LNCaP clone FGC (cell line): Measurements from ENCODE around the gene PRCC.

Source experiments
- DNase-seq: peaks from one replicate; pipeline ENCODE4 v3.0.0-alpha.2; 2011; ENCODE audit warnings: low read depth
- H3K4me3 ChIP-seq: 2 replicates; pipeline ENCODE4 v1.5.1; 2011; ENCODE audit warnings: mild to moderate bottlenecking, low read depth, low read length, control low read depth
- TF ChIP-seq, protein P1 (sequence below): IDR thresholded peaks from 2 replicates; pipeline ENCODE4 v1.5.1; 2012; ENCODE audit warnings: mild to moderate bottlenecking; ENCODE audit not compliant: control insufficient read depth, insufficient read depth; ENCODE audit errors: extremely low read depth

The PRCC gene

GRCh38 chr1:156766298-156767100, 836 bp upstream of the PRCC start:
- TF ChIP-seq, protein P1, sequence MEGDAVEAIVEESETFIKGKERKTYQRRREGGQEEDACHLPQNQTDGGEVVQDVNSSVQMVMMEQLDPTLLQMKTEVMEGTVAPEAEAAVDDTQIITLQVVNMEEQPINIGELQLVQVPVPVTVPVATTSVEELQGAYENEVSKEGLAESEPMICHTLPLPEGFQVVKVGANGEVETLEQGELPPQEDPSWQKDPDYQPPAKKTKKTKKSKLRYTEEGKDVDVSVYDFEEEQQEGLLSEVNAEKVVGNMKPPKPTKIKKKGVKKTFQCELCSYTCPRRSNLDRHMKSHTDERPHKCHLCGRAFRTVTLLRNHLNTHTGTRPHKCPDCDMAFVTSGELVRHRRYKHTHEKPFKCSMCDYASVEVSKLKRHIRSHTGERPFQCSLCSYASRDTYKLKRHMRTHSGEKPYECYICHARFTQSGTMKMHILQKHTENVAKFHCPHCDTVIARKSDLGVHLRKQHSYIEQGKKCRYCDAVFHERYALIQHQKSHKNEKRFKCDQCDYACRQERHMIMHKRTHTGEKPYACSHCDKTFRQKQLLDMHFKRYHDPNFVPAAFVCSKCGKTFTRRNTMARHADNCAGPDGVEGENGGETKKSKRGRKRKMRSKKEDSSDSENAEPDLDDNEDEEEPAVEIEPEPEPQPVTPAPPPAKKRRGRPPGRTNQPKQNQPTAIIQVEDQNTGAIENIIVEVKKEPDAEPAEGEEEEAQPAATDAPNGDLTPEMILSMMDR = 0 out of 2 replicates have a peak, but pooled peaks have one; percentile 13
- DNase-seq = no peak
- H3K4me3 ChIP-seq = peak overlapping the region; percentile 94

GRCh38 chr1:156767879-156768604, 707 bp downstream of the PRCC start:
- TF ChIP-seq, protein P1 = no peak
- peak overlapping the region; percentile 94 for H3K4me3 ChIP-seq
- DNase-seq = no peak

- TF ChIP-seq, protein P1 = no peak
- DNase-seq = no peak
- H3K4me3 ChIP-seq = peak overlapping the region; percentile 94
Observed at GRCh38 chr1:156768610-156769295, 1.4 kb downstream of the PRCC start.

DNA sequence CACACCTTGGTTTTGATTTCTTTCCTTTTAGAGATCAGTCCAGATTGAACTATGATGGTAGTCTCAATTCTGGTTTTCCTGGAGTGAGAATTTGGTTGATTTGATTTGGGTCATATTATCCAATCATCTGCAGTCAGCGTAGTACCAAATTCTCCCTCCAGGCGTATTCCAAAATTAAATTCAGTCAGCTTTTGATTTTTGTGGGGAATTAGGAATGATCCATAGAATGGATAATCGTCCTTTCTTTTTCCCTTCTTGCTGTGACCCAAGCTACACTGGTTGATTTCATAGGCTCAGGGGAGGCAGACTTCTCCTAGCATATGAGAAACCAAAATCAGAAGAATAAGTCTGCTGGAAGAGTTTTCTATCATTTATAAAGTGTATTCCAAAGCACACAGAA, 4.9 kb downstream of the PRCC start:
- TF ChIP-seq, protein P1 = no peak
- no peak overlapping the region for H3K4me3 ChIP-seq
- no peak for DNase-seq

DNA sequence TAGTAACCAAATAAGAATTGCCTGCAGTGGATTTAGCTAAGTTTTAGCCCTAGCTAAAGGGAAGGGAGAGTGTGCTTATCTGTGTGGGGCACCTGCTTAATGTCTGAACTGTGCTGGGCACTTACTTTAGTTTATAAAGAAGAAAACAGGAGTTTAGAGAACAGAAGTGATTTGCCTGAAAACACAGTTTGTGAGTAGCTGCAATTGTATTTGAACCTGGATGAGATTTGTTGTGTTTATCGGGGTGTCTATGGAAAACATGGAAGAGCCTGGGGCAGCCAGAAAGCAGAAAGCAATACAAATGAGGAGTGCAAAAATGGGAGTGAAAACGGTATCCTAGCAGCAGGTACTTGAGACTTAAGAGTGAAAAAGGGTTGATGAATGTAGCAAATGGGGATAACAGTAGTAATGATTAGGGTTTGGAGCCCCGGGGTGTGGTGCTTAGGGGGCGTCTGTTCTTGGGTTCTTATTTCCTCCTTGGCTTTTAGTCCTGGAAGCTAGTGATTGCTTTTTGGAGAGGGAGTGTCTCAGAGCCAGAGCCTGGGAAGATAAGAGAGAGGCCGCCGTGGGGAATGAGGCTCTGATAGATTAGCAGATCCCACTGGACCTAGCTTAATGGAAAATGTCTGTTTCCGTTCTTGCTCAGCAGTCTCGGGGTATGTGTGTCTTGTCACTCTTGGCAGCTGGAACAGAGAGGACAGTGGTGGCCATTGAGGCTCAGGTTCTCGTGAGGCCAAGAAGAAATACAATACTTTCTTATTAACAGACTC, 5.6 kb downstream of the PRCC start:
- no peak overlapping the region for H3K4me3 ChIP-seq
- no peak for DNase-seq
- TF ChIP-seq, protein P1 = no peak

DNA sequence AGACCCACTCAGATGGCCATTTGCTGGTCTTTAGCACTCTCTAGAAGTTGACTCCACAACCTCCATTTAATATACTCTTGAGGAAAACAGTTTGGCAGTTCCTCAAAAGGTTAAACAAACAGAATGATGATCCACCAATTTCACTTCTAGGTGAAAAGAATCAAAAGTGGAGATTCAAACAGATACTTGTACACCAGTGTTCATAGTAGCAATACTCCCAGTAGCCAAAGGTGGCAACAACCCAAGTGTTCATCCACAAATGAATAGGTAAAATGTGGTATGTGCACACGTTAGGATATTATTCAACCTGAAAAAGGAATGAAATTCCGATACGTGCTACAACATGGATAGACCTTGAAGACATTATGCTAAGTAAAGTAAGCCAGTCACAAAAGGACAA, 6.3 kb downstream of the PRCC start:
- no peak for DNase-seq
- H3K4me3 ChIP-seq = no peak overlapping the region
- TF ChIP-seq, protein P1 = no peak
